Measurements from ENCODE around the gene CRTAP. TPM values are rescaled to one million over a fixed set of nuclear protein-coding genes. Genes with fewer than 3 reads are reported as not detected.

CRTAP gene
- total RNA-seq, 4 donors from 2014 or later: 234 to 469 (median 380) TPM

GRCh38 chr3:33092496-33093254, 21.1 kb upstream of the CRTAP start:
- TF ChIP-seq CTCF (IDR thresholded peaks at IDR 0.05; ENCODE audit: low read depth): no peak

GRCh38 chr3:33093847-33094246, 20.0 kb upstream of the CRTAP start:
- no peak for TF ChIP-seq CTCF (IDR thresholded peaks at IDR 0.05; ENCODE audit: low read depth)

GRCh38 chr3:33095436-33095835, 18.4 kb upstream of the CRTAP start:
- no peak for TF ChIP-seq CTCF (IDR thresholded peaks at IDR 0.05; ENCODE audit: low read depth)

GRCh38 chr3:33096093-33096868, 17.5 kb upstream of the CRTAP start:
- TF ChIP-seq CTCF (IDR thresholded peaks at IDR 0.05; ENCODE audit: low read depth): no peak

GRCh38 chr3:33099109-33099645, 14.6 kb upstream of the CRTAP start:
- TF ChIP-seq CTCF (IDR thresholded peaks at IDR 0.05; ENCODE audit: low read depth): no peak

GRCh38 chr3:33099701-33100100, 14.1 kb upstream of the CRTAP start:
- TF ChIP-seq CTCF (IDR thresholded peaks at IDR 0.05; ENCODE audit: low read depth): no peak

GRCh38 chr3:33100229-33100628, 13.6 kb upstream of the CRTAP start:
- TF ChIP-seq CTCF (IDR thresholded peaks at IDR 0.05; ENCODE audit: low read depth): no peak
